ENCODE measurements around the gene SHTN1. TPM values are rescaled to one million over a fixed set of nuclear protein-coding genes. Genes with fewer than 3 reads are reported as not detected.

SHTN1 gene
- total and polyA plus RNA-seq, 2 donors (not counting 3 experiments of a cell fraction or from before 2014, with no cell fraction given): 4.8 to 36.5 TPM

- CTCF ChIA-PET: no interaction called here
- BruUV-seq (replicated peaks): no TSS peak
- POLR2A ChIA-PET: no interaction called here
Measured at GRCh38 chr10:116857156-116857555, 147.8 kb downstream of the SHTN1 start.

More at GRCh38 chr10:116857156-116857555, 147.8 kb downstream of the SHTN1 start:
- H3K79me2 ChIP-seq (ENCODE audit: control insufficient read depth, insufficient read depth, low read length): no peaks in the 10 kb centered on the region
- H3K9me3 ChIP-seq (replicated peaks; ENCODE audit: control insufficient read depth, insufficient read depth, low read length): no peaks in the 10 kb centered on the region
- H3K36me3 ChIP-seq (ENCODE audit: control insufficient read depth in 2 of 2, extremely low read depth in 1 of 2, insufficient read depth in 2 of 2, low read length in 2 of 2): no peaks in the 10 kb centered on the region
- TF ChIP-seq CTCF (IDR thresholded peaks at IDR 0.05; ENCODE audit: extremely low read depth in 1 of 2, insufficient read depth in 1 of 2, low read depth in 1 of 2, low read length in 2 of 2): no peak
- TF ChIP-seq MAX (IDR thresholded peaks at IDR 0.05; ENCODE audit: insufficient read depth, insufficient read length): no peak
- TF ChIP-seq JUN (IDR thresholded peaks at IDR 0.05; ENCODE audit: borderline replicate concordance, insufficient read depth, insufficient read length, low read depth): no peak
- no peak for TF ChIP-seq GATA2 (IDR thresholded peaks at IDR 0.05; ENCODE audit: insufficient read depth, insufficient read length, low read depth, low read length)
- no peak for TF ChIP-seq MYC (IDR thresholded peaks at IDR 0.05; ENCODE audit: low read depth, low read length)
- no peak for TF ChIP-seq POLR2A (IDR thresholded peaks at IDR 0.05; ENCODE audit: low read depth, low read length)
- no peak for TF ChIP-seq POLR2AphosphoS5 (IDR thresholded peaks at IDR 0.05; ENCODE audit: insufficient read depth, low read depth, low read length)
- TF ChIP-seq EZH2 (IDR thresholded peaks at IDR 0.05; ENCODE audit: borderline replicate concordance, low read depth, low read length, severe bottlenecking): no peak
- TF ChIP-seq FOS (IDR thresholded peaks at IDR 0.05; ENCODE audit: borderline replicate concordance, insufficient read depth, low read length): no peak
- H3K4me3 ChIP-seq (replicated peaks in 1 of 3; ENCODE audit: insufficient read depth in 1 of 3, low read depth in 1 of 3, low read length in 3 of 3): no peak overlapping the region
- H2AFZ ChIP-seq (ENCODE audit: low read depth, low read length): no peak overlapping the region
- no peak overlapping the region for H3K9ac ChIP-seq (replicated peaks; ENCODE audit: extremely low read depth, insufficient read depth, low read length)
- DNase-seq (ENCODE audit: low read depth, low spot score) (no peak), FAIRE-seq (no peak)
- H3K27ac ChIP-seq (ENCODE audit: insufficient read depth, low read depth, low read length): no peak overlapping the region
- H3K4me2 ChIP-seq (ENCODE audit: insufficient read depth, low read length): no peak overlapping the region
- no peaks in the 10 kb centered on the region for H3K27me3 ChIP-seq (ENCODE audit: control insufficient read depth in 2 of 2, insufficient read depth in 2 of 2, low read length in 2 of 2)
- no peaks in the 10 kb centered on the region for H4K20me1 ChIP-seq (replicated peaks; ENCODE audit: control insufficient read depth, extremely low read depth, insufficient read depth, low read length)
- dilution Hi-C loops (cut with MboI; ENCODE audit: extremely low pct_ligation_motif_present, low sequenced_read_pairs) (no loop called here), intact Hi-C loops (cut with micrococcal nuclease) (no loop called here)
- no peaks in the 10 kb centered on the region for H3K4me1 ChIP-seq (ENCODE audit: control insufficient read depth, extremely low read depth, insufficient read depth, low read length)
- H3K9me1 ChIP-seq (replicated peaks; ENCODE audit: control insufficient read depth, extremely low read depth, insufficient read depth, low read length): no peaks in the 10 kb centered on the region
